CD4-positive, alpha-beta T cell treated with Interleukin-10 for 1 hour (primary cell): Measurements from ENCODE around the gene AGBL5.
"Not testable (repeated sequence)": the region's sequence is repeated elsewhere in the genome, so short reads cannot be mapped to it uniquely, and the experiment has no call there.

Source experiments
- DNase-seq: peaks from one replicate; pipeline ENCODE4 v3.0.0-alpha.2; 2020

AGBL5 gene

DNA sequence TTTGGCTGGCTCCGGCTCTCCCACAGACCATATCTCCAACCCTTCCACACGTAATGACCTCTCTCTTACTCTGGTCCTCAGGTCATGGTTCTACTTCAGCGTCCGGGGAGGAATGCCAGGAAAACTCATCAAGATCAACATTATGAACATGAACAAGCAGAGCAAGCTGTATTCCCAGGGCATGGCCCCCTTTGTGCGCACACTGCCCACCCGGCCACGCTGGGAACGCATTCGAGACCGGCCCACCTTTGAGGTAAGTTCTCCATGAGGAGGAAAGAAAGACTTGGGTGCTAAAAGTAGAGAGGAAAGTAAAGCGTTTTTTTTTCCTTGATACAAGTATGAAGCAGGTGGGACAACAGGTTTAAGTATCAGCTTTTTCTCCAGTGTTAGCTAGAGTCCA, 1.9 kb downstream of the AGBL5 start:
- DNase-seq: no peak

- DNase-seq: no peak
Observed at GRCh38 chr2:27053776-27054175, 2.3 kb downstream of the AGBL5 start.

GRCh38 chr2:27054721-27055120, 3.3 kb downstream of the AGBL5 start:
- no peak for DNase-seq

DNA sequence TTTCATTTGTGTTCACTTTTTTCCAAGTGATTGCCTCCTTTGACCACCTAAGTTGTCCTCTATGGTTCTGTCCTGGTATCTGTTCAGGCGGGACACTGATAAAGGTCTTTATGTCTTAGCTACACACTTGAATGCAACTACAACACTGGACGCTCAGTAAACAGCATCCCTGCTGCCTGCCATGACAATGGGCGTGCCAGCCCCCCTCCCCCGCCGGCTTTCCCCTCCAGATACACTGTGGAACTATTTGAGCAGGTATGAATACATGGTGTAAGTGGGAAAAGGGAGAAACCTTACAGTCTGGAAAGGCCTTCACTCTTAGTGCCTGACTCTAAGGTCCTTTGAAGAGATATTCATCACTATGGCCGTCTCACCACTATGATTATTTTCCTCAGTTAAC, 5.7 kb downstream of the AGBL5 start:
- DNase-seq: no peak

GRCh38 chr2:27058210-27058609, 6.7 kb downstream of the AGBL5 start:
- no peak for DNase-seq

- DNase-seq: no peak
Observed at GRCh38 chr2:27059141-27059820, 7.8 kb downstream of the AGBL5 start.

DNA sequence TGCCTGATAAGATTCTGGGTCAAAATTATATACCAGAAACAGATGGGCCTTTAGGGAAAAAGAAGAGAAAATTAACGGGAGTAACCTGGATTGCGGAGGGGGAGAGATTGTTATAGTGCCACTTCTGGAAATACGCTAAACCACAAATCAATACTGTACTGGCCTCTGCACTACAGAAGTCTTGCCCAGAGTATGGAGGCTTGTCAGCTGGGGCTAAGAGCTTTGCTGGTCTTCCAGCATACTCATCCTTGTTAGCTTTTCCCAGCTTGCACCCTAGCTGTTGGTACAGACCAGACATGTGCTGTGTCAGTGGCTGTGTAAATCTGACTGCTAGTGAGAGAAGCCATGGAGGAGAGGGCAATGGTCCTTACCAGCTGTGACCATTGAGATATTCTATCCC, 8.9 kb downstream of the AGBL5 start:
- no peak for DNase-seq

- no peak for DNase-seq
Observed at GRCh38 chr2:27065128-27065527, 13.7 kb downstream of the AGBL5 start.

DNA sequence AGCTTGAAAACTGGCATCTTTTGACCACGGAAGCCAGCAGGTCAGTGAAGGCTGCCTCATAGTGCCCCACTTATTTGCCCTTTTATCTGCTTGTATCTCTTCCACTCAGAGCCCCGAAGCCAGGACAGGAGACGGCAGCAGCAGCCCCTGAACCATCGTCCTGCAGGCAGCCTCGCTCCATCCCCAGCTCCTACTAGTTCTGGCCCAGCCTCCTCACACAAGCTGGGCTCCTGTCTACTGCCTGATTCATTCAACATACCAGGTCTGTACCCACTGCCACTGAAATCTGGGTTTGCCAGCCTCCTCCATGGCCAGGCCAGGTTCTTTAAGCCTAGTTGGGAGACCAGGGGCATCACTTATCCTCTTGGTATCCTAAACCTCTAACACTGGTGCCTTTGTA, 15.9 kb downstream of the AGBL5 start:
- DNase-seq: no peak

DNA sequence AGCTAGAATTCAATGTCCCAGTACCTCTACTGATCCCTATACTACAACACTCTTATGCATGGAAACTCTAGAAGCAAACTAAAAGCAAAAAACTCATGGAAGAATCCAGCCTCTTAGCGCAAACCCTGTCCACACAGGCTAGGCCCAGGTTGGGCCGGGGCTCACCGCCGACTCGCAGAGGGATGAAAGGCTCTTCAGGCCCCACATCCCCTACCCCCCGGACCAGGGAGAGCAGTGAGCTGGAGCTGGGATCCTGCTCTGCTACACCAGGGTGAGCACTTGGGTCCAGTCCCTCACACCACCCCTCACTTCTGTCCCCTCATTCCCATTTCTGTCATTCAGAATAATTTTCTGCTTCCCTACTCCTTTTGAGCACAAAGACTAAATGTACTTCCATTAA, 18.0 kb downstream of the AGBL5 start:
- DNase-seq: no peak

DNA sequence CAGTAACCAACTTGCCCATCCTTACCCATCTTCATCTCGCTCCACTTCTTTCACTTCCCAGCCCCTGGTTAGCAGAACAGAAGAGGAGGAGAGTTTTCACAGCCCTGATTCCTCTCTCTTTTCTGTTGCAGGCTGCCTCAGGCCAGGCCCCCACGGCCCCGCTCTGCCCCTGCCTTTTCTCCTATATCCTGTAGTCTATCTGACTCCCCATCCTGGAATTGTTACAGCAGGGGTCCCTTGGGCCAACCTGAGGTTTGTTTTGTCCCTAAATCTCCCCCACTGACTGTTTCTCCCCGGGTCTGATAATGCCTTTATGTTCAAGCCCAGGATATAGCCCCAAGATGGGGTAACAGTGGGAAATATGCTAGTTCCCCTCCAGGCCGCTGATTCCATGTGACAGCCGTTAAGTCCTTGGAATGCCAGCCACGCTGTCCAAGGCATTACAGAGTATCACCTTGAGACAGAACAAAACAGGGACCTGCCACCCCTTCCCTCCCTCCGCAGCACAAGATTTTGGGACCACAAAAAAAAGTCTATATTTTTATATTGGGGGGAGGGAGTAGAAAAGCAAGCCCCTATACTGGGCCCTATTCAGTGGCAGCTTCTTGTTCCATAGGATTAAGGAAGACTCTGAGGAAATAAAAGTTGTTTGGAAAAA, 18.6 kb downstream of the AGBL5 start:
- no peak for DNase-seq

DNA sequence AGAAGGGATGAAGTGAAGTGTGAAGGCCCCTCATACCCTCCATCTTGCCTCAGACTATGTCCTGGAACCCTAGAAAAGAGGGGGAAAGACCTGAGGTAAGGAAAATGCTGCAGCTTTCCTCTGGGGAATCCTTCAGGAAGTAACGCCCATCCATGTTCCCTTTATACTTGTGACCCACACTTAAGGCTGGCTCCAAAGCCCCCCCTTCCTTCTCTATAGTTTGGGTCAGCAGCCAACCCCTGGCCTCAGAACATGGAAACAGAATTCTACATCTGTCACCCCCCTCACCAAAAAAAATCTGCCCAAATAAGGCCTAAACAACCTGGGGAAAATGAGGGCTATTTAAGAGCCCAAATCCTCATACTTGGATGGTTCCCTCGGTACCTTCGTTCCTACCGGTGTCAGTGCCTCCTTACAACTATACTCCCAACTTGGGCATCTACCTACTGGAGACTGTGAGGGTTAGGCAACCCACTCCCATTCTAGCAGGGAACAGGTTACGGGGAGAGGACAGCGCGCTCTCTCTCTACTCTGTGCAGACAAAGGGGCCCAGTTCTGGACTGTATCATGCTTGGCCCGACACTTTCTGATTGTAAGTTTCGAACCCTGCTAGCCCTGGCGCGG, 19.3 kb downstream of the AGBL5 start:
- DNase-seq: no peak

GRCh38 chr2:27071277-27071989, 20.0 kb downstream of the AGBL5 start, which contains the start of gene OST4:
OST4 (minus strand) TSS chr2:27071654.
- peak; percentile 91 for DNase-seq

- peak; percentile 53 for DNase-seq
Observed at GRCh38 chr2:27071990-27072830, 20.7 kb downstream of the AGBL5 start.

DNA sequence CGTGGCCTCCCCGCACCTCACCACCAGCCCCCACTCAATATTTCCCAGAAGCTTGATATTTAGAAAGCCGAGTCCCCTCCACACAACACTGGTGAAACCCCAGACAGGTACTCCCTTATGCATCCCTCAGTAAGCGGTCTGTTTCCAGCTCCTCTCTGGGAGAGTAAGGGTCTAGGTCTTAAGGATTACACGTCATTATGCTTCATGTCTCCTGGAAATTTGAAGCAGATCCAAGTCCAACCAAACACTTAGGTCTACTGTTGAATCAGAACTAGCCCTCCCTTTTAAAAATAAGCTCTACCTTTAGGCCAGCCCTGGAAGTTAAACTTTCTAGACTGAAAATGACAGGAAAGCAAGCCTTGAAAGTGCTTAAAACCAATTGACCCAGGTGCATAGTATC, 21.5 kb downstream of the AGBL5 start:
- no peak for DNase-seq

- no peak for DNase-seq
Observed at GRCh38 chr2:27073782-27074181, 22.3 kb downstream of the AGBL5 start.

DNA sequence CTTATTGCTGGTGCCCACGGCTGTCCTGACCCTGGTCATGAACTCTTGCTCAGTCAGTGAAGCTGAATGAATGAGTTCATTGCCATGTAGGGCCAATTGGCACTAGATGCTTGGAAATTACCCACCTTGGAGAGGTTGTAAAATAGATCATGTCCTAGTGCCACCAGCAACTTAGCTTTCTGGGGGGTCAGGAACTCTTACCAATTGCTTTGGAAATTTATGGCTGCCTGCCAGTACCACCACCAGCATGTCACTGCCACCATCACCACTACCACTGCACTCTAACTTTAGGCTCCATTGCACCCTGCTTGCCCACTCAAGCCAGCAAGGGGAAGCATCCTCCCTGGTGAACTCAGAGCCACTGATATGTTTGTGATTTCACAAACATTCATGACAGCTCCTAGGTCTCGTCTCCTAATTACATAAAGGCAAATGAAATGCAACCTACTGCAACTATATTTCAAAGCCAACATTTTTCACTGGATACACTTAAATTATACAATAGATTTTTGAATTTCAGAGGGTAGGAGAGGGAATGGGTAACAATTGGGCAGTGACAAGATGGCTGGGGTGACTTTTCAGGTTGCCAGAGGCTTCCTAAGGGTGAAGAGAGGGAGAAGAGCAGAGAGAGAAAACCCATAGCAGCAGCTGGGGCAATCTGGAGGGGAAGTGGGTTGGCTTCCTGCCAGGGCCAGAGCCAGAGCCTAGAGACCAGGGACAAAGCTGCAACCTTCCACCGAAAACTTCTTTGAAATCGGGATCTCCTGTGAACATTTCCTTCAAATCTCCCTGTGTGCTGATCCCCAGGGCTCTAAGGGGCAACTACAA, 23.5 kb downstream of the AGBL5 start:
- DNase-seq: peak; percentile 62

- DNase-seq: not testable (repeated sequence)
Observed at GRCh38 chr2:27075566-27075871, 24.1 kb downstream of the AGBL5 start.

GRCh38 chr2:27076323-27076722, 24.9 kb downstream of the AGBL5 start:
- no peak for DNase-seq

DNA sequence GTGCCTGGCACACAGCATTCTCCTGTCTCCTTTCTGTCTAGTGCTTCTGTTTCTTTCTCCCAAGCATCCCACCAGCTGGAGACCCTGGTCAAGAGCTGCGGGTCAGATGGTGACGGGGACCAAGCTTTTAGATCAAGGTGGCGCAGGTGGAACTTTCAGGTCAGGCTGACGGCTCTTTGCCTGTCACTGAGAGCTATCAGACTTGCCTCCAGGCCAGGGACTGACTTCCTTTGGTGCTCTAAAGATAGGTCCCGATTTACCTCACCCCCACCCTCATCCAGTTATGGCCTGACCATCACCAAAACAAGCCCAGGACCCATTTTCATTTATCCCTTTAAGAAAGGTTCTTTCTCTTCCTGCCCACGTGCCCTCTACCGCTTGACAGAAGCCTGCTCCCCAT, 25.8 kb downstream of the AGBL5 start:
- DNase-seq: no peak

- DNase-seq: no peak
Observed at GRCh38 chr2:27078267-27079194, 27.1 kb downstream of the AGBL5 start, which contains the start of gene EMILIN1. EMILIN1 (plus strand) TSS chr2:27078615; CDS start chr2:27079066, 451 bp downstream.
